Gastroesophageal sphincter (tissue), 4 donors: Measurements from ENCODE around the gene TJP3. TPM values are rescaled to one million over a fixed set of nuclear protein-coding genes. Genes with fewer than 3 reads are reported as not detected.

Experiments used
- ATAC-seq: fragments of 150-250 bp; one replicate; pipeline ENCODE4 v1.9.1; 2016; ENCODE audit warnings: mild to moderate bottlenecking, moderate library complexity
- H3K27ac ChIP-seq, 4 donors: fragments of 200-600 bp; sonication (generic) in 3 of 4; 1 replicate in 3 of 4; 2 replicates in 1 of 4; pipeline ENCODE4 v1.5.1; 2016 to 2019
- H3K27me3 ChIP-seq: fragments of 200-600 bp; sonication (generic); one replicate; pipeline ENCODE4 v1.5.1; 2019
- H3K36me3 ChIP-seq, 2 donors: fragments of 200-600 bp; sonication (generic); one replicate each; pipeline ENCODE4 v1.5.1; 2019; ENCODE audit warnings: control low read depth in 1 of 2
- H3K4me1 ChIP-seq, 3 donors: fragments of 200-600 bp; sonication (generic); 1 replicate in 2 of 3; 2 replicates in 1 of 3; pipeline ENCODE4 v1.5.1; 2016 to 2019; ENCODE audit warnings: control low read depth in 2 of 3
- H3K4me3 ChIP-seq, 2 donors: fragments of 200-600 bp; sonication (generic); one replicate each; pipeline ENCODE4 v1.5.1; 2019; ENCODE audit warnings: mild to moderate bottlenecking in 1 of 2, moderate library complexity in 1 of 2
- H3K9me3 ChIP-seq, 3 donors: fragments of 200-600 bp; sonication (generic); one replicate each; pipeline ENCODE4 v1.5.1; 2017 to 2019; ENCODE audit warnings: control low read depth in 2 of 3
- EP300 ChIP-seq: sonication (generic); formaldehyde crosslinking; IDR thresholded peaks from one replicate; pipeline ENCODE4 v1.6.1; 2017; ENCODE audit warnings: antibody characterized with exemption, mild to moderate bottlenecking
- POLR2A ChIP-seq, 2 donors: fragments of 450-650 bp; IDR thresholded peaks; one replicate each; pipeline ENCODE4 v1.6.1; 2017; ENCODE audit warnings: antibody characterized with exemption in 2 of 2, mild to moderate bottlenecking in 2 of 2, moderate library complexity in 1 of 2
- POLR2AphosphoS5 ChIP-seq: sonication (generic); formaldehyde crosslinking; IDR thresholded peaks from one replicate; pipeline ENCODE4 v1.6.1; 2017; ENCODE audit warnings: antibody characterized with exemption
- WGBS, 2 donors: methylation state at CpG; one replicate each; pipeline ENCODE4 v1.1.5; 2018; ENCODE audit warnings: low coverage in 1 of 2; 5-methylcytosine and 5-hydroxymethylcytosine counted together
- small RNA-seq, 4 donors: library from RNA; depleted of rRNA; stranded (forward); fragments of <200 nt; gene quantifications; one replicate each; pipeline ENCODE3, GENCODE V24; 2016
- total RNA-seq, 4 donors: library from RNA; depleted of rRNA; stranded (reverse); fragments of >200 nt; gene quantifications; one replicate each; pipeline ENCODE4 v1.1.0, GENCODE V29; 2016
- TF ChIP-seq, protein P1 (sequence below), 4 experiments: fragments of 200-600 bp in 2 of 4; fragments of 450-650 bp in 2 of 4; sonication (generic) in 1 of 4; IDR thresholded peaks; one replicate each; pipeline ENCODE4 v1.5.1; 2017 to 2019; ENCODE audit warnings: antibody characterized with exemption in 4 of 4, mild to moderate bottlenecking in 2 of 4, moderate library complexity in 2 of 4

Gene TJP3
- total RNA-seq, 4 donors from 2014 or later: 0.78 to 3.6 TPM; not detected in 2

DNA sequence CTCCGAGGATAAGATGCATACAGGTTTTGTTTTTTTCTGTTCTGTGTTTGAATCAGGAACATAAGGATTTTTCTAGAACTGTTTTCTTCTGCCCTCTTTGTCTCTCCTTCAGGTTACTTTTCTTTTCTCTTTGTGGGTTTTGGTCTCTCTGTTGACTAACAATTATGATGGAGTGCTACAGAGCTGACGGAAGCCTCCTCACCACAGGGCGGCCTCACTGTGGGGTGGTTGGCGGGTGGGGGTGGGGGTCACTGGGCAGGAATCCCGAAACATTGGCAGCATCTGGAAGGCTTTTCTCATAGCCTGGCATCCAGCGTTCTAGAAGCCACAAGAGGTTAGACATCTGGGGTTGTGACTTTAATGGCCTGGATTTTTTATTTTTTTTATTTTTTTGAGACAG lies 90.0 kb downstream of the TJP3 start:
- H3K27ac ChIP-seq: no peak overlapping the region
- H3K4me3 ChIP-seq: no peak overlapping the region
- no peak for ATAC-seq
- H3K27me3 ChIP-seq: peaks cover 57% of the 10 kb centered on the region
- H3K36me3 ChIP-seq: no peaks in the 10 kb centered on the region
- H3K4me1 ChIP-seq: peaks cover 0 to 14% (median 4%) of the 10 kb centered on the region in 3 donors
- TF ChIP-seq POLR2AphosphoS5 (no peak), POLR2A (IDR thresholded peaks at IDR 0.05) (no peak), EP300 (no peak)
- TF ChIP-seq, protein P1, sequence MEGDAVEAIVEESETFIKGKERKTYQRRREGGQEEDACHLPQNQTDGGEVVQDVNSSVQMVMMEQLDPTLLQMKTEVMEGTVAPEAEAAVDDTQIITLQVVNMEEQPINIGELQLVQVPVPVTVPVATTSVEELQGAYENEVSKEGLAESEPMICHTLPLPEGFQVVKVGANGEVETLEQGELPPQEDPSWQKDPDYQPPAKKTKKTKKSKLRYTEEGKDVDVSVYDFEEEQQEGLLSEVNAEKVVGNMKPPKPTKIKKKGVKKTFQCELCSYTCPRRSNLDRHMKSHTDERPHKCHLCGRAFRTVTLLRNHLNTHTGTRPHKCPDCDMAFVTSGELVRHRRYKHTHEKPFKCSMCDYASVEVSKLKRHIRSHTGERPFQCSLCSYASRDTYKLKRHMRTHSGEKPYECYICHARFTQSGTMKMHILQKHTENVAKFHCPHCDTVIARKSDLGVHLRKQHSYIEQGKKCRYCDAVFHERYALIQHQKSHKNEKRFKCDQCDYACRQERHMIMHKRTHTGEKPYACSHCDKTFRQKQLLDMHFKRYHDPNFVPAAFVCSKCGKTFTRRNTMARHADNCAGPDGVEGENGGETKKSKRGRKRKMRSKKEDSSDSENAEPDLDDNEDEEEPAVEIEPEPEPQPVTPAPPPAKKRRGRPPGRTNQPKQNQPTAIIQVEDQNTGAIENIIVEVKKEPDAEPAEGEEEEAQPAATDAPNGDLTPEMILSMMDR (IDR thresholded peaks at IDR 0.05): no peak
- H3K9me3 ChIP-seq: peaks cover 0 to 13% (median 0%) of the 10 kb centered on the region in 3 donors
- 58 to 86% methylated on average over 1 to 3 of the region's 6 CpGs for whole genome bisulfite sequencing, 2 donors

Small RNA genes lying within 50 kb of the gene (small RNA-seq; reads per million reads assigned to genes)
- 0 reads per million in 4 donors for gene AC005777.1

Other genes starting within 250 kb of the TJP3 start
- not detected for gene SMIM24, start 227.9 kb upstream of the TJP3 start, total RNA-seq
- not detected for gene SMIM44, start 224.9 kb upstream of the TJP3 start, total RNA-seq
- gene DOHH, start 207.7 kb upstream of the TJP3 start, total RNA-seq: 10 to 100 TPM; 16.5 to 30.7 (median 20.3) TPM
- gene FZR1, start 202.1 kb upstream of the TJP3 start, total RNA-seq: 10 to 100 TPM; 17.6 to 32.9 (median 23.0) TPM
- gene TEKTIP1, start 169.2 kb upstream of the TJP3 start, total RNA-seq: not detected
- gene MFSD12, start 150.8 kb upstream of the TJP3 start, total RNA-seq: 10 to 100 TPM; 22.1 to 94.1 (median 42.2) TPM
- gene HMG20B, start 135.4 kb upstream of the TJP3 start, total RNA-seq: 100 to 1,000 TPM; 106 to 203 (median 154) TPM
- gene GIPC3, start 122.9 kb upstream of the TJP3 start, total RNA-seq: 10 to 100 TPM in 1 of 4 donors, 1 to 10 TPM in 2, under 1 TPM in 1; 0.94 to 16.8 (median 2.1) TPM
- 10 to 100 TPM in 1 of 4 donors, 1 to 10 TPM in 3; 1.4 to 14.9 (median 4.5) TPM for gene TBXA2R, start 101.5 kb upstream of the TJP3 start, total RNA-seq
- gene CACTIN, start 81.6 kb upstream of the TJP3 start, total RNA-seq: 10 to 100 TPM; 20.3 to 34.2 (median 28.6) TPM
- gene PIP5K1C, start 7.9 kb upstream of the TJP3 start, total RNA-seq: 100 to 1,000 TPM in 1 of 4 donors, 10 to 100 TPM in 3; 50.8 to 165 (median 61.5) TPM
- 10 to 100 TPM; 12.5 to 30.4 (median 21.3) TPM for gene APBA3, start 53.3 kb downstream of the TJP3 start, total RNA-seq
- 10 to 100 TPM; 31.8 to 90.1 (median 76.3) TPM for gene MRPL54, start 54.3 kb downstream of the TJP3 start, total RNA-seq
- not detected for gene RAX2, start 63.8 kb downstream of the TJP3 start, total RNA-seq
- 1 to 10 TPM in 3 of 4 donors, under 1 TPM in 1; 0.47 to 5.0 (median 1.7) TPM for gene MATK, start 78.0 kb downstream of the TJP3 start, total RNA-seq
- gene ZFR2, start 160.7 kb downstream of the TJP3 start, total RNA-seq: under 1 TPM in 1 of 4 donors, not detected in 3; 0.13 TPM
- gene ATCAY, start 172.3 kb downstream of the TJP3 start, total RNA-seq: under 1 TPM in 3 of 4 donors, not detected in 1; 0.07 to 0.67 (median 0.12) TPM
- 1 to 10 TPM in 2 of 4 donors, under 1 TPM in 1, not detected in 1; 0.69 to 8.6 (median 7.3) TPM for gene NMRK2, start 224.7 kb downstream of the TJP3 start, total RNA-seq